ENCODE results near the gene CCDC3. TPM values are rescaled to one million over a fixed set of nuclear protein-coding genes. Genes with fewer than 3 reads are reported as not detected.

Gene CCDC3
- 0.34 and 0.45 TPM in 2 replicates for total RNA-seq

DNA sequence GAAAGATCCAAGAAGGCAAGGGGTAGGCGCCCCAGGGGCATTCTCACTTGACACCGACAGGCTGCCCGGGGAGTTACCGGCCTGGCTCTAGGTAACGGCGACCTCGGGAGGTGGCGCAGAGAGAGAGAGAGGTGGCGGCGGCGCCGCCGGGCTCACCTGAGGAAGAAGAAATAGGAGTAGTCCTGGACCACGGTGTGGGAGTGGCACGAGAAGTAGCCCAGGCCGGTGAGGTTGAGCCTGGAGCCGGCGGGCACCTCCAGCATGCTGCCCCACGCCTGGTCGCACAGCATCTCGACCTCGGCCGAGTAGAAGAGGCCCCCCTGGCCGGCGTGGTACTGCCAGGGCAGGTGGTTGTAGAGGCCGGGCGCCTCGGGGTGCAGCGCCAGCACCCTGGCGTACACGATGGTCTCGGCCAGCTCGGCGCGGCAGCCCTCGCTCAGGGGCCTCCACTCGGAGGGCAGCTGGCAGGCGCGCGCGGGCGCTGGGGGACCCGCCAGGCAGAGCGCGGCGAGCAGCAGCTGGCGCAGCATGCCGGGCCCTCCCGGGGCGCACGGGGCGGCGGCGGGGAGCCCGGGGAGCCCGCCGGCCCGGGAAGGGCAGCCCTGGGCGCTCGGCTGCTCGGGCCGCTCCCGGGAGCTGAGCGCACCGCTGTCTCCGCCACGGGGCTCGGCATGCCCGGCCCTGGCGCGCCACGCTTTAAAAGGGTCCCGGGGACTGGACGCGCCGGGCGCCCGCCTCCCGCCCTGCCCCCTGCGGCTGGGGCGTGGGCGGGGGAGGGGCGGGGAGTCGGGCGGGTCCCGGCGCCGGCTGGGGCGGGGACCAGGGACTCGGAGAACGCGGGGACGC is at the start of gene CCDC3:
TSS of gene CCDC3 (minus strand) at position 673 of the 846 bp plus-strand sequence. CDS start at position 530, 143 bp downstream.

Other genes with a start within 250 kb of the CCDC3 start
- gene OPTN, start 98.5 kb upstream of the CCDC3 start, total RNA-seq = 22.9 and 27.2 TPM in 2 replicates
- 11.1 and 14.6 TPM in 2 replicates for gene MCM10, start 159.8 kb upstream of the CCDC3 start, total RNA-seq
- gene UCMA, start 232.7 kb upstream of the CCDC3 start, total RNA-seq = not detected in 2 replicates